Adrenal gland (tissue), 12 donors: ENCODE measurements around the gene GRID1. TPM values are rescaled to one million over a fixed set of nuclear protein-coding genes. Genes with fewer than 3 reads are reported as not detected.
A peak's percentile ranks its signal among the peaks of the same experiment; 100 is the strongest.

Source experiments
- DNase-seq, 7 donors: peaks; one replicate each; pipeline ENCODE4 v3.0.0-alpha.2; 2019 to 2020
- H3K27ac ChIP-seq, 5 donors: fragments of 200-600 bp; sonication (generic) in 4 of 5; 1 replicate in 3 of 5; 2 replicates in 2 of 5; pipeline versions ENCODE4 v1.5.1 to v1.8.0; 2016 to 2020; ENCODE audit warnings: mild to moderate bottlenecking in 1 of 5
- H3K27me3 ChIP-seq: fragments of 200-600 bp; 2 replicates; pipeline ENCODE4 v1.8.0; 2021
- H3K36me3 ChIP-seq, 2 donors: fragments of 200-600 bp; replicated peaks in 1 of 2; 1 replicate in 1 of 2; 2 replicates in 1 of 2; pipeline versions ENCODE4 v1.5.1 to v1.8.0; 2018 to 2022
- H3K4me1 ChIP-seq, 2 donors: fragments of 200-600 bp; replicated peaks in 1 of 2; 1 replicate in 1 of 2; 2 replicates in 1 of 2; pipeline versions ENCODE4 v1.5.1 to v1.8.0; 2018 to 2021
- H3K4me3 ChIP-seq, 4 donors: fragments of 200-600 bp; sonication (generic) in 3 of 4; one replicate each; pipeline ENCODE4 v1.5.1; 2016 to 2018
- H3K9me3 ChIP-seq, 3 donors: fragments of 200-600 bp; sonication (generic) in 1 of 3; replicated peaks in 1 of 3; 1 replicate in 2 of 3; 2 replicates in 1 of 3; pipeline versions ENCODE4 v1.5.1 to v1.8.0; 2016 to 2021
- POLR2A ChIP-seq, 2 donors: fragments of 450-650 bp; IDR thresholded peaks; one replicate each; pipeline ENCODE4 v1.6.1; 2017; ENCODE audit warnings: antibody characterized with exemption in 2 of 2, mild to moderate bottlenecking in 2 of 2, moderate library complexity in 1 of 2
- WGBS, 4 donors: extraction: QIAGEN DNeasy Blood & Tissue Kit in 2 of 4; methylation state at CpG; one replicate each; pipeline versions ENCODE4 v1.1.5 to v1.1.7; 2013 to 2017; 5-methylcytosine and 5-hydroxymethylcytosine counted together
- intact Hi-C, 2 donors: fragments of 100-400 bp; cut with DNase I; formaldehyde crosslinking; loops; one replicate each; pipeline versions ENCODE4 v1.14.1 to v1.15.0; 2022 to 2023
- polyA plus RNA-seq, 3 donors: library from polyadenylated mRNA; stranded (reverse); fragments of 200-250 nt in 2 of 3; fragments of 350-450 nt in 1 of 3; fragmentation: Illumina TruSeq in 1 of 3; extraction: RNeasy Lipid Tissue Mini Kit (QIAGEN cat#74804) in 1 of 3; gene quantifications; one replicate each; pipeline ENCODE4 v1.2.3, GENCODE V29; 2013 to 2014
- total RNA-seq, 9 donors: library from RNA; depleted of rRNA in 4 of 9; stranded (reverse); fragments of >200 nt in 4 of 9; fragments of 120-200 nt in 1 of 9; fragmentation: NEBNext Ultra II Directional in 1 of 9; extraction: Animal tissue kit (Norgen Biotek cat#: 25700) in 1 of 9; gene quantifications; one replicate each; pipeline versions ENCODE4 v1.1.0 to v1.2.4, GENCODE V29; 2013 to 2023
- TF ChIP-seq, protein P1 (sequence below), 6 experiments: fragments of 450-650 bp in 4 of 6; fragments of 200-600 bp in 2 of 6; sonication (generic) in 1 of 6; IDR thresholded peaks; 1 replicate in 5 of 6; 2 replicates in 1 of 6; pipeline versions ENCODE4 v1.5.1 to v1.8.0; 2016 to 2021; ENCODE audit warnings: antibody characterized with exemption in 6 of 6, mild to moderate bottlenecking in 2 of 6, moderate library complexity in 1 of 6
- donor health status: healthy with polysubstance abuse.
- donor health status: Bipolar disorder and iron deficiency.
- donor health status: DM: yes; HTN: yes; CAD: no.
- donor health status: DM: no; HTN: no; CAD: no.
- donor health status: DM: no; HTN: no; CAD: no.
- donor health status: DM: yes; HTN: yes; CAD: no.

GRID1 gene
- total and polyA plus RNA-seq, 12 donors, result 2.2 to 8.0 (median 4.1) TPM

DNA sequence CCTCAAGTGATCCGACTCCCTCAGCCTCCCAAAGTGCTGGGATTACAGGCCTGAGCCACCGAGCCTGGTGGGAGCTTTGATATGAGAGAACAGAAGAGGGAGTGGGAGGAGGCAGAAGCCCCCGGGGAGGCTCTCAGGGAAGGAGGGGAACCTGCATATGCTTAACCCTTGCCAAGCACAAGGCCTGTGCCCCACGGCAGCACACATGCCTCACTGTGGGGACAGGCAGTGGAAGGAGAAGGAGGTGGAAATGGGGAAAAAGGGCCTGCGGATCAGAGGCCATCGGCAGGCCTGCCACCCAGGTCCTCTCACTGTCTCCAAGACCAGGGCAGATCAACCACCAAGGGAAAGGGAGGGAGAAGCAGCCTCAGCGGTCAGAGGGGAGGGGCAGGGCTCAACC is 7.2 kb upstream of the GRID1 start:
- intact Hi-C loops, result loop anchor here in 1 of 2 donors (10.0 kb wide), 1 partner anchor 379 kb away; no protein-coding TSS in a partner anchor
- Histone ChIP-seq H3K9me3 (no peaks in the 10 kb centered on the region), H3K4me1 (peaks cover 0 to 3% of the 10 kb centered on the region in 2 donors), H3K27ac (no peak overlapping the region), H3K4me3 (no peak overlapping the region), H3K27me3 (peaks cover 13% of the 10 kb centered on the region), H3K36me3 (no peaks in the 10 kb centered on the region)
- 72 to 90% (median 84%) methylated on average over 7 of the region's 7 CpGs for WGBS, 4 donors
- DNase-seq, result peak in 5 of 7 donors; percentile 4 to 37 (median 8)
- TF ChIP-seq POLR2A (IDR thresholded peaks at IDR 0.05), result no peak
- TF ChIP-seq, protein P1, sequence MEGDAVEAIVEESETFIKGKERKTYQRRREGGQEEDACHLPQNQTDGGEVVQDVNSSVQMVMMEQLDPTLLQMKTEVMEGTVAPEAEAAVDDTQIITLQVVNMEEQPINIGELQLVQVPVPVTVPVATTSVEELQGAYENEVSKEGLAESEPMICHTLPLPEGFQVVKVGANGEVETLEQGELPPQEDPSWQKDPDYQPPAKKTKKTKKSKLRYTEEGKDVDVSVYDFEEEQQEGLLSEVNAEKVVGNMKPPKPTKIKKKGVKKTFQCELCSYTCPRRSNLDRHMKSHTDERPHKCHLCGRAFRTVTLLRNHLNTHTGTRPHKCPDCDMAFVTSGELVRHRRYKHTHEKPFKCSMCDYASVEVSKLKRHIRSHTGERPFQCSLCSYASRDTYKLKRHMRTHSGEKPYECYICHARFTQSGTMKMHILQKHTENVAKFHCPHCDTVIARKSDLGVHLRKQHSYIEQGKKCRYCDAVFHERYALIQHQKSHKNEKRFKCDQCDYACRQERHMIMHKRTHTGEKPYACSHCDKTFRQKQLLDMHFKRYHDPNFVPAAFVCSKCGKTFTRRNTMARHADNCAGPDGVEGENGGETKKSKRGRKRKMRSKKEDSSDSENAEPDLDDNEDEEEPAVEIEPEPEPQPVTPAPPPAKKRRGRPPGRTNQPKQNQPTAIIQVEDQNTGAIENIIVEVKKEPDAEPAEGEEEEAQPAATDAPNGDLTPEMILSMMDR (IDR thresholded peaks at IDR 0.05), result no peak

DNA sequence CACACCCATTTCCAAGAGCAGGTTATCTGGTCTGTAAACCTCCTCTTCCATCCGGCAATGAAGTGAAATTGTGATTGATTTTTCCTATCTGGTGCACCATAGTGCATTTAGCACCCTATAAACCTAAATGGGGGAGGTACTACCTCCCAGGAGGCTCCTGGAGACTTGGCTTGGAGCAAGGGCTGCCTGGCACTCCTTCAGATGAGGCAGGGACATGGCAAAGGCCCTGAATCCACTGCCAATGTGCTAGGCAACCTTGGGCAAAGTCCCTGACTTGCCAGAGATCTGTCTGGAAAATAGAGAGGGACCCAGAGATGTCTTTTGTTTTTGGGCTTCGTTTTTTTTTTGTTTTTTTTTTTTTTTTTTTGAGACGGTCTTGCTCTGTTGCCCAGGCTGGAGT is 6.7 kb upstream of the GRID1 start:
- Histone ChIP-seq H3K4me1 (peaks cover 0 to 3% of the 10 kb centered on the region in 2 donors), H3K4me3 (no peak overlapping the region), H3K9me3 (no peaks in the 10 kb centered on the region), H3K36me3 (no peaks in the 10 kb centered on the region), H3K27ac (no peak overlapping the region), H3K27me3 (peaks cover 8% of the 10 kb centered on the region)
- peak in 4 of 7 donors; percentile 9 to 29 (median 17) for DNase-seq
- 51 to 79% (median 71%) methylated on average over 2 to 3 of the region's 3 CpGs for WGBS, 4 donors
- no peak for TF ChIP-seq POLR2A (IDR thresholded peaks at IDR 0.05)
- TF ChIP-seq, protein P1 (IDR thresholded peaks at IDR 0.05), result no peak
- intact Hi-C loops, result loop anchor here in 1 of 2 donors (10.0 kb wide), 1 partner anchor 378 kb away; no protein-coding TSS in a partner anchor

DNA sequence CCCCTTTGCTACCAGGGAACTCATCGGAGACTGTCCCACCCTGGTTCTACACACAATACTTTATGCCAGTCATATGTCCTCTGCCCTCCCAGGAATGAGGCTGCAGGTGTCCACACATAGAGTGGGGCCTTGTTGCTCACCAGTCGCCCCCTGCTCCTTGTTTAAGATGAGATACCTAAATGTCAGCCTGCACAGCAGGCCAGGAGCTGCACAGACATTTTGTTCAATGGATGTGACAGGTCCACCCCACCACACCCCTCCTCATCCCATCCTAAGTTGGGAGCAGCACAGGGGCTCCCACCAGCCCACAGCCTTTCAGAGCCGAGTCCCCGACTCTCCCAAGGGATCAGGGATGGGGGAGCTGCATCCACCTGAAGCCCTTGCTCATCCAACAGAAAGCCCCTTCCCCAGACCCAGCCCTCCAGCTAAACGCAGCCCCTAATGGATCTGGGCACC is 6.2 kb upstream of the GRID1 start:
- Histone ChIP-seq H3K9me3 (no peaks in the 10 kb centered on the region), H3K27ac (no peak overlapping the region), H3K36me3 (no peaks in the 10 kb centered on the region), H3K27me3 (peaks cover 4% of the 10 kb centered on the region), H3K4me1 (peaks cover 0 to 3% of the 10 kb centered on the region in 2 donors), H3K4me3 (no peak overlapping the region)
- intact Hi-C loops, result loop anchor here in 1 of 2 donors (10.0 kb wide), 1 partner anchor 378 kb away; no protein-coding TSS in a partner anchor
- DNase-seq, result peak in 4 of 7 donors; percentile 1 to 39 (median 6)
- 84 to 93% (median 88%) methylated on average over 5 of the region's 5 CpGs for WGBS, 4 donors
- TF ChIP-seq, protein P1 (IDR thresholded peaks at IDR 0.05), result no peak

DNA sequence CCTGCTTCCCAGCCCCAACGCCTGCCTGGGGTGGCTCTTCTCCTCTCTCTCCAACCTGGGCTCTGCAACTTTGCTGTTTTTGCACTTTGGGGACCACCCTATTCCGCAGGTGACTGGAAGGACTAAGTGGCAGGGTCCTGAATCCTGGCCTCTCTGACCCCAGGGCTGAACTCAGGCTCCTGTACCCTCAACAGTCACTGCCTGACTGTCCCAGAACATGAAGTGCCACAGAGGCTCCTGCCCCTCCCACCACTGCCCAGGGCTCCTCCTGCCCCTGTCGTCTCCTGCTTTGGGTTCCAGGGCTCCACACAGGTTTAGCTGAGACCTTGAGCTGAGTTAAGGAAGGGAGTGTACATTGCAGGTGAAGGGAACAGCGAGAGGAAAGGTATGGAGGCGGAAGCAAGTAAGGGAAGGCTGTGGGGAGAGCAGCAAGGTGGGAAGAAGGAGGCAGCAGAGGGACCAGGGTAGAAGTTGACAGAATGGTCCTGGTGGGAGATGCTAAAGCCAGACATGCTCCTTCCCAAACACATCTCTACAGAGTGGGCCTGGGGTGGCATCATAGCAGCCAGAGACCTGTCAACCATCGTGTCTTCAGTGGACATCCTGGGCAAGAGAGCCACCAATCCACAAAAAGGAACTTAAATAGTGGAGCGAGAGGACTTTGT is 5.7 kb upstream of the GRID1 start:
- 69 to 76% (median 72%) methylated on average over 7 of the region's 7 CpGs for WGBS, 4 donors
- Histone ChIP-seq H3K27me3 (peaks cover 5% of the 10 kb centered on the region), H3K36me3 (no peaks in the 10 kb centered on the region), H3K9me3 (no peaks in the 10 kb centered on the region), H3K4me3 (no peak overlapping the region), H3K27ac (no peak overlapping the region), H3K4me1 (peaks cover 3 to 4% of the 10 kb centered on the region in 2 donors)
- DNase-seq, result peak in 3 of 7 donors; percentile 1 to 9 (median 7)
- intact Hi-C loops, result loop anchor here in 1 of 2 donors (10.0 kb wide), 1 partner anchor 377 kb away; no protein-coding TSS in a partner anchor
- TF ChIP-seq, protein P1 (IDR thresholded peaks at IDR 0.05), result no peak
- TF ChIP-seq POLR2A (IDR thresholded peaks at IDR 0.05), result no peak
